Stimulated activated CD8-positive, alpha-beta memory T cell treated with anti-CD3 and anti-CD28 coated beads, Interleukin-7, amount 100 ng/mL, for 48 hours (primary cell): ENCODE results near the gene FOXP1.

Experiments used
- DNase-seq, 2 donors: peaks; one replicate each; pipeline ENCODE4 v3.0.0-alpha.2; 2020; ENCODE audit warnings: low read depth in 1 of 2; ENCODE audit errors: extremely low read depth in 1 of 2

Gene FOXP1

GRCh38 chr3:71488882-71489281 lies 94.6 kb downstream of the FOXP1 start:
- no peak for DNase-seq

DNA sequence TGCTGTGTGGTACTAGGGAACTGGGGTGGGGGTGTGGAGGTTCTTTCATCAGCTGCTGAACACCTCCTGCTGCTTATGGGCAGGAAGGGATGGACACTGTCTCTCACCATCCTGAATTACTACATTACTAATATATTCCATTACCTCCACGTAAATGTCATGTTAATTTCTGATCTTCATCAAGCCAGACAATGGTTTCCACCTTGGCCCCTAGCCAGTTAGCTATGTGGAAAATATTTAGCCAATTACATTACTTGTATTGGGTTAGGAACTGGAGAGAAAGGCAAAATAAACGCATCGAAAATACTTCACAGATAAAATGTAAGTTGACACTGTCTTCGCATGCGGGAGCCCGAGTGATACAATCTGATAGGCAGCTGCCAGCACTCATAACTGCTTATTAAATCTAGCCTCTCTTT lies 95.1 kb downstream of the FOXP1 start:
- no peak for DNase-seq

- DNase-seq = no peak
Measured at GRCh38 chr3:71487418-71487817, 96.1 kb downstream of the FOXP1 start.

GRCh38 chr3:71486831-71487230 lies 96.7 kb downstream of the FOXP1 start:
- DNase-seq = no peak

- no peak for DNase-seq
Measured at GRCh38 chr3:71485896-71486295, 97.6 kb downstream of the FOXP1 start.

DNA sequence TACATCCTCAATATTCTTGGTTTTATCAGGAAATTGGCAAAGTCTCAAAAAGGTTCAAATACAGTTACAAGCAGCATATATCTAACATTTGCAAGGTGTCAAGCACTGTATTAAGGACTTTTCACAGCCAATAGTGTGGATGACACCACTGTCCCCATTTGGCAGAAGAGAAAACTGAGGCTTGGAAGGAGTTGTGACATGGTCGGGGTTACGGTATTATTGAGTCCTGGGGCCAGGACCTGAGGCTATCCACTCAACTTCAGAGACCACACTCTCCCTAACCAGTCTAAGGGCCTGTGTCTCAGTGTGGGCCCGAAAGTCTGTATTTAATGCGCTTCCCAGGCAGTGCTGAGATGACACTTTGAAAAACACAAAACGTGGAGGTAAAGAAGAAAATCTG lies 99.1 kb downstream of the FOXP1 start:
- no peak for DNase-seq

GRCh38 chr3:71484047-71484446 lies 99.5 kb downstream of the FOXP1 start:
- no peak for DNase-seq

GRCh38 chr3:71482771-71483170 lies 100.8 kb downstream of the FOXP1 start:
- DNase-seq = no peak

DNA sequence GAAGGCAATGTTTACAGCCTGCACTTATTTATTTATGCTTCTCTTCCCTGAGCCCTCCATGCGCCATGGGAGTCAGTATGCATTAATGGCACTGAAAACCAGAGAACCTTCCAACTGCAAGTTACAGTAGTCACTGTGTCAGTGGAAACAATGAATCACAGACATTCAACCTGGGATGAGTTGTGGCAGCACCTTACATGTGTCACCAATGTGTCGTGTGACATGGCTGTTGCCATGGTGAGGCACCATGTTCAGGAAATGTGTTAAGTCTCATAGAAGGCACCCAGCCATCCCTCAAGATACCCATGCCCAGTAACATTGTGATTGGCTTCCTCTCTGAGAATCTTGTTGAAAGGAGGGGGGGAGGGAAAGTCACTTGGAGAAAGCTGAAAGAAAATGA lies 105.0 kb downstream of the FOXP1 start:
- DNase-seq = peak; percentile 33 to 70

- DNase-seq = no peak
Measured at GRCh38 chr3:71476950-71477349, 106.6 kb downstream of the FOXP1 start.

DNA sequence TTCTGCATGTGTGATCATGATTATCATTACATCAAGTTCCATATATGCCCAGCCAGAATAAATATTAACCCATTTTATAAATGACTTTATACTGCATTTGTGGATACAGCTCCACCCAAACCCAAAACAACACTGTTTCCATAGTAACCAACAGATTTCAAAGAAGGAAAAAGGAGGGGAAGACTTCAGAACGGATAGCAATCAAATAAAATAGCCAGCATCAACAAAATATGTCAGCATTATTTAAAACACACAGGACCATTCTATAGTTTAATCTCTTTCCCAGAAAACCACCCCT lies 114.4 kb downstream of the FOXP1 start:
- DNase-seq = no peak

GRCh38 chr3:71468311-71469137 lies 115.0 kb downstream of the FOXP1 start:
- DNase-seq = no peak

DNA sequence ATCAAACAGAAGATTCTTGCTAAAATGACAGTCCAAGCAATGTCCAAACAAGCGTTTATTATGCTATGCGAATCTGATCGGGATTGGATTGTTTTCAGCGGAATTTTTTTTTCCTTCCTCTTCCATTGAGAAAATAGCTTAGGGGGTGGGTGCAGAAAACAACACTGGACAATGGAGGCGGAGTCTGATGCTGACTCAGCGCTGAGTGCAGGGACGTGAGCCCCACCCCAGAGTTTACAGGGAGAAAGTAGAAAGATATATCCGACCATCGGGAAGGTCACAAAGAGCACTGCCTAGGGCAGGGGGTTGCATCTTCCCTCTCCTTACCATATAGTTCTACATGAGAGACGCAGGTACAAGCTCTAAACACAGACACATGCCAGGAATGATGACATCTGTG lies 117.0 kb downstream of the FOXP1 start:
- no peak for DNase-seq

GRCh38 chr3:71465371-71466036 lies 118.0 kb downstream of the FOXP1 start:
- no peak for DNase-seq

GRCh38 chr3:71464613-71465012 lies 118.9 kb downstream of the FOXP1 start:
- no peak for DNase-seq

GRCh38 chr3:71463617-71464016 lies 119.9 kb downstream of the FOXP1 start:
- no peak for DNase-seq

GRCh38 chr3:71462586-71462985 lies 120.9 kb downstream of the FOXP1 start:
- no peak for DNase-seq

DNA sequence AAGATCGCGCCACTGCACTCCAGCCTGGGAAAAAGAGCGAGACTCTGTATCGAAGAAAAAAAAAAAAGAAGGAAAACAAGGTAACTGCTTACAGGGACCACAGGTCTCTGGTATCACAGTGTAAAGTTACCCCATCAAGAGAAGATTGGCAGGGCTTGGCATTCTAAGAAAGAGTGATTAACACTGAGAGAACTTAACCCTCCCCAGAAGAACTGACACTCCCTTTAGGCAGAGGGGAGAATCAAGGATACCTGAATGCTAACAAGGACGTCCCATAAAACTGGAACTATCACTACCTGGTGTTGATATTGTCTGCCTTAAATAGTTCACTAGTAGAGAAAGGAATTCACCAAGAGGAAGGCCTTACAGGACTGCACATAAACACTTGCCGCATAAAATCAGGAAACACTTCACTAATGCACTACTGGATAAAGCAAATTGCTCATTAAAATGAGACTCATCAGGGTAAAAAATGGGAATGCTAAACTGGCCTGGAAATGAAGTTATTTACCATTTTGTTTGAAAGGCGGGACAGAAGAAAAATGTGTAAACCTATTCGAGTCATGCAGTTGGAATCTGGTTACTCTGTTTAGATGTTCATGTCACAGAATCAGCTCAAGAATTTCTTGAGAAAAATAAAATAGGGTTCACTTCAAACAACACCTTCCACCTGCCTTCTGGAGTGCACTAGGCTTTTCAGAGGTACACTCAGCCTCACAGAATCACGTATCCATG lies 121.6 kb downstream of the FOXP1 start:
- DNase-seq = no peak

DNA sequence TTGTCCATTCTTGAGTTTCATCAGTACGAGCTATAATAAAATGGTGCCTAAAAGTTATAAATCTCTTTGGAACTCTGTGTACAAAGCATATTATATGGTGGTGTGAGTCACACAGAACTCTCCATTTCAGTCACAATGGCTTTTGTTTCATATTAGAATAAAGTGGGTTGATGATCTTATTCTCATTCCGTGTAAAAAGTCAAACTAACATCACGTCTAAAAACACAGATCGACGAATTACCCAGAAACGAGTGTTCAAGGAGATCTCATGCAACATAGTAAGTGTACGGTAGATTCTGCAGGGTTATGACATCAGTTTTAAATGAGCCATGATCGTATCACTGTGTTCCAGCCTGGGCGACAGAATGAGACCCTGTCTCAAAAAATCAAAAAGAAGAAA lies 122.4 kb downstream of the FOXP1 start:
- no peak for DNase-seq

DNA sequence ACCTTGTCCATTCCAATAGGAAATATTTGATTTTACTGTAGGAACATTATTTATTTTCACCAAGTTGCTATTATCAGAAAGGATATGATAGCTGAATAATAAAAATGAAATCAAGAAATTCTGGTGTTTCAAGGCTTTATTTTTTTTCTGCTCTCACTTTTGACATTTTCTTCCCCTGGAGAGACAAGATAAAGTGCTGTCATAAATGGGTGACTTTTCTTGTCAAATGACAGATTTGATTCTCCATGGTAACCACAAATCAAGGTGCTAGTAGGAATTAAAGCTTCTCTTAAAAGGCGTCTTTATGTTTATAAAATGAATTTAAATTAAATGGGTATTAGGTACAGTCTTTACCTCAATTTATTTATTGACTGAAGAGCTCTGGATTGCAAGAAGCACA lies 124.6 kb downstream of the FOXP1 start:
- no peak for DNase-seq

- DNase-seq = no peak
Measured at GRCh38 chr3:71456826-71457225, 126.7 kb downstream of the FOXP1 start.

- DNase-seq = no peak
Measured at GRCh38 chr3:71456156-71456555, 127.4 kb downstream of the FOXP1 start.
